OCI-LY3 (cell line): ENCODE measurements around the gene PARP8.

Experiments used
- EZH2phosphoT487 ChIP-seq: fragments of 200-600 bp; shearing (Covaris generic); IDR thresholded peaks from 2 replicates; pipeline ENCODE4 v1.6.1; 2018; ENCODE audit warnings: antibody characterized with exemption, mixed run types, low read depth
- TF ChIP-seq, protein P1 (sequence below): fragments of 200-600, 300-600 bp; sonication (generic); IDR thresholded peaks from 2 replicates; pipeline ENCODE4 v1.5.1; 2014; ENCODE audit warnings: antibody characterized with exemption, low read length, low read depth

DNA sequence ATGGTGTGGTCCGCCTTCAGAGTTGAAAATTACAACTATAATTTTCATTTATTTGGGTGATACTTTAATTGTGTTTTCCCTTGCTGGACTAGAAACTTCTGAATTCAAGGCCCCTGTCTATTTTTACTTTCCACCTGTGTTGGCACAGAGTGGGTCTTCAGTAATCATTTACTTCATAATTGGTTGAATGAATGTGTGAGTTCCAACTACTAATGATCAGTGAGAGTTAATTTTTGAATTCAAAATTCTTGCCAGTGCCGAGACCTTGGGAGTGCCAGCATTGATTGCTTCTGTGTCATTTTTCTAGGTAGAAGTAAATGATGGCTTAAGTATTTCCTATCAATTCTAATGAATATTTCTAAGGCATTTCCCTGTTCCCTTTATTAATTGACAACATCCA lies 61.4 kb downstream of the PARP8 start:
- TF ChIP-seq, protein P1, sequence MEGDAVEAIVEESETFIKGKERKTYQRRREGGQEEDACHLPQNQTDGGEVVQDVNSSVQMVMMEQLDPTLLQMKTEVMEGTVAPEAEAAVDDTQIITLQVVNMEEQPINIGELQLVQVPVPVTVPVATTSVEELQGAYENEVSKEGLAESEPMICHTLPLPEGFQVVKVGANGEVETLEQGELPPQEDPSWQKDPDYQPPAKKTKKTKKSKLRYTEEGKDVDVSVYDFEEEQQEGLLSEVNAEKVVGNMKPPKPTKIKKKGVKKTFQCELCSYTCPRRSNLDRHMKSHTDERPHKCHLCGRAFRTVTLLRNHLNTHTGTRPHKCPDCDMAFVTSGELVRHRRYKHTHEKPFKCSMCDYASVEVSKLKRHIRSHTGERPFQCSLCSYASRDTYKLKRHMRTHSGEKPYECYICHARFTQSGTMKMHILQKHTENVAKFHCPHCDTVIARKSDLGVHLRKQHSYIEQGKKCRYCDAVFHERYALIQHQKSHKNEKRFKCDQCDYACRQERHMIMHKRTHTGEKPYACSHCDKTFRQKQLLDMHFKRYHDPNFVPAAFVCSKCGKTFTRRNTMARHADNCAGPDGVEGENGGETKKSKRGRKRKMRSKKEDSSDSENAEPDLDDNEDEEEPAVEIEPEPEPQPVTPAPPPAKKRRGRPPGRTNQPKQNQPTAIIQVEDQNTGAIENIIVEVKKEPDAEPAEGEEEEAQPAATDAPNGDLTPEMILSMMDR: no peak
- no peak for TF ChIP-seq EZH2phosphoT487
